HG02852 (cell line): ENCODE data around the gene ZFHX3.

Source experiments
- ATAC-seq: cut with Tn5 transposase; IDR thresholded peaks from one replicate; pipeline ENCODE4 v1.9.1; 2021; ENCODE audit warnings: mild to moderate bottlenecking, moderate library complexity; ENCODE audit not compliant: unreplicated experiment

Gene ZFHX3

DNA sequence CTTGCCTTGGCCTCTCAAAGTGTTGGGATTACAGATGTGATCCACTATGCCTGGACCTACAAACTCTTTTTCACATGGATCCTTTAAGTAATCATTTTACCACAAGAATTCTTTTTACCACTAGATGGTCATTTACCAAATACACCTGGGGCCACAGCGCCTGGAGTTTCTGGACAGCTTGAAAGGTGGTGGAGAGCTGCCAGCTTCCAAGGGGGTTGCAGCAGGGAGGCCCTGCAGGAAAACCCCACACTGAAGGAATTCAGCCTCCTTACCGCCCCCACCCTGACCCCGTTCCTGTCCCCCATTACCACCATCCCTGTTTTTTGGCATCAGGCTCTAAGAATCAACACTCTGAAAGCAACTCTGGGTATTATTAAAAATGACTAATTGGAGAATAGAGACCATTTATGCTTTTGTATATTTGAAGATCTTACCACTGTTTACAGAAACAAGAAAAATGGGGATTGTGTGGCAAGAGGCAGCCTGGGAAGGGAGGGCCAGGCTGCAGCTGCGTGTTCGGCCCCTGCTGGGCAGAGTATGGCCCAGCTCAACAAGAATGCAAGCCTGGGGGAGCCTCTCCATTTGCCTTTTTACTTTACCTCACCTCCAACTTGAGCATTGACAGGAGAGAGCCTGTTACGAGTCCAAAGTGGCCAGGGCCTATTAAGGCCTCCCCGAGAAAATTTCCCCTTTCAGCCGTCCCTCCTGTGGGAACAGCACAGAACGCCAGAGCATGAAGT lies 209.9 kb downstream of the ZFHX3 start:
- ATAC-seq = no peak

GRCh38 chr16:72836985-72837384 lies 210.9 kb downstream of the ZFHX3 start:
- ATAC-seq = no peak

DNA sequence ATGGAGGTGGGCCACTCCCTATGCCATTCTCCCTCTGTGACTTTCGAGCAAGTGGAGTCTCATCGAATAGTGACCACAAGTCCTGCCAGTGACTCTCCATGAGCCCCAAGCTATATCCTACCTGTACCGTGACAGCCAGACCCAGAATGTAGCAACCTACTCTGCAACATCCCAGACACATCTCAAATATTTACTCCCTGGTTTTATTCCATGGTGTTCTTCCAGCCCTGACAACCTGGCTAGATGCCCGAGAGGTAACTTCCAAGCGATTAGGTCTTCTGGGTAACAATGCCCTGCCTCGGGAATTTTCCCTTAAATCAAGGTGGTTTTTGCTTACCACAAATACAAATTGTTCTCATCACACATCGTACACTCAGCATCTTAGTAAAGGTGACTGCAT lies 211.7 kb downstream of the ZFHX3 start:
- no peak for ATAC-seq

GRCh38 chr16:72835086-72835485 lies 212.8 kb downstream of the ZFHX3 start:
- no peak for ATAC-seq

- ATAC-seq = no peak
Observed at GRCh38 chr16:72834499-72834898, 213.4 kb downstream of the ZFHX3 start.

- ATAC-seq = no peak
Observed at GRCh38 chr16:72833969-72834368, 214.0 kb downstream of the ZFHX3 start.

DNA sequence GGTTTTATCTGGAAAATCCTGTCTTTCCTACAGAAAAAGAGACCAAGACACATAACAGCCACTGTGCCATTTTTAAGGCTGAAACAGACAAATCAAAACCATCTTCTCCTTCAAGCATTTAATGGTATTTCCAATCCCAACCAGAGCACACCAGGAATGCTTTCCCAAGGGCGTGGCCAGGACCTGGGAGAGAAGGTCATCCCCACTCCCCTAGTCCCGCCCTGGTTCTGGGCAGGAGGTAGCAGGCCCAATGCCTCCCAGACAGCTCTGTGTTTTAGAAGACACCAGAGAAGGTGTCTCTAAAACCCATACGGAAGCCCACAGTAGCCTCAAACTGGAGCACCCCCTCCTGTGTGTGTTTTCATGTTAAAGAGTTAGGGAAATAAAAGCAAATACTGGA lies 214.4 kb downstream of the ZFHX3 start:
- ATAC-seq = no peak

- ATAC-seq = no peak
Observed at GRCh38 chr16:72832621-72833248, 215.2 kb downstream of the ZFHX3 start.

DNA sequence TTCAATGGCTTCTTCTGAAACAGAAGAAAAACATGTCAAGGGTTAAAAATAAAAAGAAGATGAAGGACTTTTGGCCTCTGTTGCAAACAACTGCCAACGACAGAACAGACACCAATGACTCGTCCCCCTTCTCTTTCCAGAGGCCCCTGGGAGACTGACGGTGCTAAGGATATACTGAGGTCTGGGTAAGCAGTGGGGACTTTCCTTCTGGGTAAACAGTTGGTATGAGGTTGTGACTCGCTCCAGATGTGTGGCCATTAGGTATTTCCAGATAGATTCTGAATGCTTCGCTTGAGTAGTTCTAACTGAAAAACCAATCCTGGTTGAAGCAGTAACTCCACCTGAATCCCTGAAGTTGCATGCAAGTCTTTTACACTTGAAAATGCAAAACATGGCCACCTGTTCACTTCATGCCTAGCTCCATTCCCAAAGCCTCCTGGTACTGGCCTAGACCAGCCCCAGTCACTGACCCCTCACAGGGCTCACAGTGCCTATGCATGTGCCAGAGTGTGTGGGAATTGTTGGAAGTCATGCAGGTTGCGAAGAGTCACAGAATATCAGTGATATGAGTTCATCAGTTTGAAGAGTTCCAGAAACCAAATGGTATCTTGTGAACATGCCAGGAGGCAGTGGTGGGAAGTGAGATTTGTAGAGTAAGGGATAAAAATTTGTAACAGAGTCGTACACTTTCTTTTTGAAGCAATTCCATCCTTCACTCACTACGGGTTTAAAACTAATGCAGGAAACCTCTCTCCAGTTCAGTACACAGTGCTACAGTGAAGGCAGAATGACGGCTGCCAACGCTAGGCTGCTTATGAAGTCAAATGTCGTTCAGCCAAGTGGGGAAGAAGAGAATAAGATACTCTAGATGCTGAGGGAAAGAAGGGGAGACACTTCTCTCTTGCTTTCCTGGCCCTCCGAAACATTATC lies 217.8 kb downstream of the ZFHX3 start:
- no peak for ATAC-seq

GRCh38 chr16:72827866-72828265 lies 220.1 kb downstream of the ZFHX3 start:
- ATAC-seq = no peak

GRCh38 chr16:72825912-72826621 lies 221.9 kb downstream of the ZFHX3 start:
- no peak for ATAC-seq

DNA sequence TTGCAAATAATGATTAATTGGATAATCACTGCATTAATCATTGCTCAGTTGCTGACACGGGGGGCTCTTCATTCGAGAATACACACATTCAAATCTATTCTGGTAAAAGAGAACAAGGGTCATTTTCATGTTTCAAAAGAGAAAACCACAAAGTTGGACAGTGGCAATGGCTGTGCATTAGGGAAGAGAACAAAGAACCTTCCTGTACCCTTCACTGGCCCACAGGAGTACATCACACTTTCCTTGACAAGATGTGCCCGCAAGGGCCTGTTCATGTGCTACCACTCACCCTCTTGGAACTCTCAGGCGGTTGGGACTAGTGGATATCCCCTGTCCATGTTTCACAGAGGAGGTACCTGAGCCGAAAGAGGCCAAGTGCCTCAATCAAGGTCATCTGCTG lies 223.2 kb downstream of the ZFHX3 start:
- ATAC-seq = no peak

DNA sequence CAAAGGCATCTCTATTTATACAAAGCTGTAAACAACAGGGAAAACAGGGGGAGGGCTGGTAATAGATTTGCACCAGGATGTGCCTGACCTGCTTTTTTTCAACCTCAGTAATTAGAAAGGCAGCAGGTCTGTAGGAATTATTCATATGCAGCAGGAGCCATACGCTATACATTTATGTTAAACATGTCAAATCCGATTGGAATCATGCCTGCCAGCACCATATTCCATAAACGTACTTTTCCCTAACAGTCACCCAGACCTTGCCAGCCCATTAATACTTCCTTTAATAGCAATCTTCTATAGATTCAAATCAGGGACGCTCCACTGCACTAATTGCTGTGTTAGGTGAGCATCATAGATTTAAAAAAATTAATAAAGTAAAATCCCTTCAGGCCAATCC lies 223.9 kb downstream of the ZFHX3 start:
- no peak for ATAC-seq

GRCh38 chr16:72821185-72821950 lies 226.6 kb downstream of the ZFHX3 start:
- no peak for ATAC-seq

- no peak for ATAC-seq
Observed at GRCh38 chr16:72819345-72819744, 228.6 kb downstream of the ZFHX3 start.

DNA sequence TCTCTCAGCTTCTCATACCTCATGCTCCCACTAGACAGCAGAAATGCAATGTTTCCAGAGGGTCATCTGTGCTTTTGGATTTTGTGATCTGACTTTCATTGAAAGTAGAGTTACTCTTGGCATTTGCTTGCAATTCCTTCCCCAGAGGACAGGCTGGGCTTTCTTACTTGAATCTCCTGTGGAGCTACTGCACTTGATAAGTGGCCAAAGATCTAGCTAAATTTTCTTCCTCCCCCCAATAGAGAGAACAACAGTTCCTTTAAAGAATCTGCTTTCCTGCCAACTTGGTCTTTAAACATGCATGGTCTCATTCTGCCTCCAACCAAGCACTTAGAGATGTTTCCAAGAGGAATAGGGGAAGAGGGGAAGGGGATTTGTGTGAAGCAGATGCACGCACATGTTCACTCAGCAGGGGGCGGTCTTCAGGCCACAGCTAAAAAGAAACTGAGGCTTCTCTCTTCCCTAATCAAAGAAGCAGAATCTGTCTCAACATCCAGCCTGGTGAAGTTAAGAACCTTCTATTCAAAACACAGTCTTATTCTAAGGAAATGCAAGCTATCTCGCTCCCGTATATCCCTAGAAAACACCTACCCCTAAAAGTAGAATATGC lies 229.6 kb downstream of the ZFHX3 start:
- ATAC-seq = no peak

DNA sequence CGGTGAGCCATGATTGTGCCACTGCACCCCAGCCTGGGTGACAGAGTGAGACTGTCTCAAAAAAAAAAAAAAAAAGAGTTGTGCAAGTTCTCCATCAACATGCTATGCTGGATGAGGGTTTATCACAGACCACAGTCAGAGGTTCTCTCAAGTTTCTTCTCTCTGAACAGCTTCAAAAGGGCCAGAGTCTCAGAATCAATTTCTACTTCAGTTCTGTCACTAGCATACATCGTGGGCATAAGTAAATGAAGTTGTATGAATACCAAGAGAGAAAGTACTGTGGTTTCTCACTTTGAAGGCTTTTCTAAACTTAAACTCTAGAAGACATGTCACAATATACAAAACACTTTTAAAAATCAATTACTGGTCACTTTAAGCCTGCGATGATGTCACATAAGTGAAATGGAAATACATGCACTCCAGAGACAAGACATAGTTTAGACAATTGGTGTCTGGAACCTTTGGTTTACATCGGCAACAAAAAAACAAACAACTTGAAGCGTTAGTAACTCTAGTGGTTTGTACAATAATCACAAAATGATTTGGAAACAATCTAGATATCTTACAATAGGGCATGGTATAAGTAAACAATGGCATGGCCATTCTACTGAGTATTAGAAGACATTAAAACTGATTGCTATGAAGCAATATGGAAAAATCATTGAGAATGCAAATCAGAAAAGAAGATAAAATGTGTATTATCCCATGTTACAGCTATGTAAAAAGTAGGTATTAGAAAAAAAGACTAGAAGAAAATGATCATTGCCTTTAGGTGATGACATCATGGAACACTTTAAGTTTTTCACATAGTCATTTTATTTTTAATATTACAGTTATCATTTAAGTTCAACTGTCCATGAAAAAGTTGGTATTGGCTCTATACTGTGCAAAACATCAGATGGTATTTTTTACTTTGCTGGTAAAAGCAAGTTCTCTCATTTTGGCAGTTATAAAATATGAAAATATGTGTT lies 232.3 kb downstream of the ZFHX3 start:
- peak; percentile 90 for ATAC-seq

- ATAC-seq = no peak
Observed at GRCh38 chr16:72814226-72814625, 233.7 kb downstream of the ZFHX3 start.

- ATAC-seq = no peak
Observed at GRCh38 chr16:72812672-72813071, 235.3 kb downstream of the ZFHX3 start.
